GM12878 (cell line): ENCODE data around the gene OTC. TPM values are rescaled to one million over a fixed set of nuclear protein-coding genes. Genes with fewer than 3 reads are reported as not detected.

ENCODE experiments used
- ATAC-seq: fragments of 200-7000 bp; cut with Tn5 transposase; 3 replicates; pipeline ENCODE4 v1.9.1; 2020; ENCODE audit warnings: mild to moderate bottlenecking, moderate library complexity
- BruUV-seq: library from RNA; stranded (reverse); fragments of 400-500 nt; replicated peaks from 2 replicates; lab custom pipeline; 2021; lab: Mats Ljungman, UMichigan
- CTCF ChIA-PET: fragments of 300-600 bp; sonication (Branson Sonifier 250); formaldehyde crosslinking; extraction: SDS; loops from one replicate; lab custom pipeline; 2021; ENCODE audit warnings: inconsistent platforms; lab: Yijun Ruan, JAX
- POLR2A ChIA-PET: fragments of 350-600 bp; formaldehyde crosslinking; extraction: SDS; loops from one replicate; lab custom pipeline; 2021; ENCODE audit warnings: inconsistent platforms; lab: Charles Lee
- RAD21 ChIA-PET: fragments of 300-600 bp; sonication (Branson Sonifier 250); formaldehyde crosslinking; loops from one replicate; lab custom pipeline; 2023; ENCODE audit warnings: antibody characterized with exemption; ENCODE audit not compliant: unreplicated experiment; lab: Charles Lee
- SMC1A ChIA-PET: fragments of 300-600 bp; sonication (Branson Sonifier 250); formaldehyde crosslinking; loops from one replicate; lab custom pipeline; 2023; ENCODE audit not compliant: unreplicated experiment, uncharacterized antibody; lab: Charles Lee
- DNase-seq: peaks from one replicate; pipeline ENCODE4 v3.0.0-alpha.2; 2011; ENCODE audit warnings: low read depth, low spot score
- FAIRE-seq: peaks from 3 replicates; lab custom pipeline; 2011; peaks lifted over from hg19 to GRCh38; lab: Jason Lieb, UNC
- H2AFZ ChIP-seq: 2 replicates; pipeline ENCODE4 v1.6.0; 2011; ENCODE audit warnings: low read depth, low read length, control low read depth; ENCODE audit not compliant: control insufficient read depth
- H3K27ac ChIP-seq: 2 replicates; pipeline ENCODE4 v1.5.1; 2011; ENCODE audit warnings: control low read depth; ENCODE audit not compliant: control insufficient read depth, insufficient read depth
- H3K27me3 ChIP-seq, 2 experiments: replicated peaks in 1 of 2; 2 replicates each; pipeline versions ENCODE4 v1.6.0 to v1.6.1; 2011; ENCODE audit warnings: low read length in 1 of 2; ENCODE audit not compliant: control insufficient read depth in 2 of 2, insufficient read depth in 2 of 2
- H3K36me3 ChIP-seq, 2 experiments: 2 replicates each; pipeline ENCODE4 v1.5.1; 2011; ENCODE audit warnings: low read length in 1 of 2; ENCODE audit not compliant: control insufficient read depth in 2 of 2, insufficient read depth in 2 of 2
- H3K4me1 ChIP-seq: 2 replicates; pipeline ENCODE4 v1.6.1; 2011; ENCODE audit warnings: mild to moderate bottlenecking, low read length, moderate library complexity, mixed read lengths; ENCODE audit not compliant: control insufficient read depth, insufficient read depth
- H3K4me2 ChIP-seq: 2 replicates; pipeline ENCODE4 v1.6.0; 2011; ENCODE audit warnings: control low read depth; ENCODE audit not compliant: control insufficient read depth, insufficient read depth
- H3K4me3 ChIP-seq: fragments of 200-600 bp; sonication (generic); 2 replicates; pipeline ENCODE4 v1.5.1; 2016
- H3K79me2 ChIP-seq: 2 replicates; pipeline ENCODE4 v1.6.0; 2011; ENCODE audit warnings: low read length; ENCODE audit not compliant: control insufficient read depth, insufficient read depth
- H3K9ac ChIP-seq: 2 replicates; pipeline ENCODE4 v1.8.0; 2011; ENCODE audit warnings: low read length, control low read depth, mixed read lengths; ENCODE audit not compliant: control insufficient read depth, insufficient read depth
- H3K9me3 ChIP-seq: replicated peaks from 3 replicates; pipeline ENCODE4 v1.5.1; 2011; ENCODE audit warnings: mild to moderate bottlenecking, low read length; ENCODE audit not compliant: control insufficient read depth, insufficient read depth
- H4K20me1 ChIP-seq: 2 replicates; pipeline ENCODE4 v1.6.0; 2011; ENCODE audit not compliant: control insufficient read depth, insufficient read depth
- ATF7 ChIP-seq: fragments of 450-650 bp; IDR thresholded peaks from 2 replicates; pipeline ENCODE4 v1.6.1; 2016; ENCODE audit warnings: low read depth, mild to moderate bottlenecking
- BCL11A ChIP-seq: IDR thresholded peaks from 2 replicates; pipeline ENCODE4 v1.6.1; 2011; ENCODE audit warnings: low read depth, low read length
- CBX5 ChIP-seq: sonication (generic); IDR thresholded peaks from 2 replicates; pipeline ENCODE4 v1.6.1; 2016; ENCODE audit warnings: low read depth, moderate library complexity, mild to moderate bottlenecking, inconsistent platforms
- CEBPZ ChIP-seq: fragments of 150-350 bp; IDR thresholded peaks from 2 replicates; pipeline ENCODE4 v1.6.1; 2016; ENCODE audit warnings: low read depth, low read length
- CHD2 ChIP-seq: IDR thresholded peaks from 2 replicates; pipeline ENCODE4 v1.6.1; 2011; ENCODE audit warnings: low read depth, low read length, improper control_type of control experiment, borderline replicate concordance
- EED ChIP-seq: sonication (generic); IDR thresholded peaks from 2 replicates; pipeline ENCODE4 v1.6.1; 2016; ENCODE audit warnings: antibody characterized with exemption, low read depth
- FOS ChIP-seq: IDR thresholded peaks from 3 replicates; pipeline ENCODE4 v1.6.1; 2011; ENCODE audit warnings: borderline replicate concordance; ENCODE audit not compliant: insufficient read length; ENCODE audit errors: extremely low read depth
- IKZF1 ChIP-seq: fragments of 450-650 bp; conservative IDR thresholded peaks from 2 replicates; pipeline ENCODE4 v1.6.1; 2017; ENCODE audit warnings: antibody characterized with exemption, mild to moderate bottlenecking
- IRF4 ChIP-seq: IDR thresholded peaks from 2 replicates; pipeline ENCODE4 v1.6.1; 2011; ENCODE audit warnings: low read depth, low read length
- MYC ChIP-seq: IDR thresholded peaks from 2 replicates; pipeline ENCODE4 v1.6.1; 2011; ENCODE audit warnings: mild to moderate bottlenecking, low read length, moderate library complexity, inconsistent platforms; ENCODE audit not compliant: insufficient read depth, insufficient replicate concordance, insufficient read length, severe bottlenecking
- POLR2A ChIP-seq: IDR thresholded peaks from 2 replicates; pipeline ENCODE4 v1.6.1; 2011; ENCODE audit warnings: low read depth, mild to moderate bottlenecking, low read length
- POLR2AphosphoS2 ChIP-seq: IDR thresholded peaks from 2 replicates; pipeline ENCODE4 v1.6.1; 2011; ENCODE audit warnings: low read depth, mild to moderate bottlenecking, low read length, improper control_type of control experiment, moderate library complexity
- RFX5 ChIP-seq: IDR thresholded peaks from 2 replicates; pipeline ENCODE4 v1.6.1; 2011; ENCODE audit warnings: low read depth, low read length, improper control_type of control experiment
- SMAD5 ChIP-seq: IDR thresholded peaks from 2 replicates; pipeline ENCODE4 v1.6.1; 2016; ENCODE audit warnings: antibody characterized with exemption, low read depth
- SMC3 ChIP-seq: IDR thresholded peaks from 2 replicates; pipeline ENCODE4 v1.6.1; 2011; ENCODE audit warnings: low read length, improper control_type of control experiment, borderline replicate concordance
- STAT1 ChIP-seq: fragments of 450-650 bp; conservative IDR thresholded peaks from 2 replicates; pipeline ENCODE4 v1.6.1; 2014; ENCODE audit warnings: antibody characterized with exemption, mild to moderate bottlenecking
- ZBTB40 ChIP-seq: fragments of 450-650 bp; IDR thresholded peaks from 2 replicates; pipeline ENCODE4 v1.6.1; 2016; ENCODE audit warnings: mild to moderate bottlenecking, moderate library complexity, borderline replicate concordance
- ZNF24 ChIP-seq: fragments of 450-650 bp; IDR thresholded peaks from 2 replicates; pipeline ENCODE4 v1.6.1; 2017; ENCODE audit warnings: antibody characterized with exemption, mild to moderate bottlenecking
- ZNF384 ChIP-seq: IDR thresholded peaks from 2 replicates; pipeline ENCODE4 v1.6.1; 2012; ENCODE audit warnings: low read depth, mild to moderate bottlenecking, low read length, improper control_type of control experiment, borderline replicate concordance
- WGBS: methylation state at CpG from one replicate; pipeline ENCODE4 v1.1.6; 2016; ENCODE audit warnings: low lambda C conversion rate; ENCODE audit not compliant: insufficient replicate concordance, insufficient coverage; ENCODE audit errors: missing lambda C conversion rate; 5-methylcytosine and 5-hydroxymethylcytosine counted together
- in situ Hi-C: fragments of 300-500 bp; cut with MboI; formaldehyde crosslinking; loops from 9 replicates; pipeline ENCODE4 v1.14.3; 2018; ENCODE audit warnings: mixed read lengths
- intact Hi-C: fragments of 100-400 bp; cut with micrococcal nuclease; formaldehyde crosslinking; loops from one replicate; pipeline ENCODE4 v1.14.2; 2022; ENCODE audit not compliant: unreplicated experiment
- polyA plus RNA-seq, 11 experiments: library from polyadenylated mRNA; depleted of rRNA in 4 of 11; unstranded in 6 of 11; stranded (reverse) in 5 of 11; fragments of >200 nt; fragmentation: Nextera tagmentation in 4 of 11; fragmentation: Illumina TruSeq in 1 of 11; extraction: Ambion mirVana in 4 of 11; extraction: Trizol in 1 of 11; gene quantifications; 1 replicate in 1 of 11; 2 replicates in 10 of 11; pipeline versions ENCODE4 v1.2.1 to v1.2.3, GENCODE V29; 2011 to 2016; ENCODE audit warnings: inconsistent platforms in 2 of 11, missing spikeins in 2 of 11, low read depth in 1 of 11
- total RNA-seq, 4 experiments: library from RNA; depleted of rRNA in 3 of 4; stranded (reverse); fragments of >200 nt in 3 of 4; fragmentation: Illumina TruSeq in 1 of 4; extraction: Trizol in 1 of 4; gene quantifications; 2 replicates each; pipeline versions ENCODE4 v1.2.1 to v1.2.3, GENCODE V29; 2013 to 2021

Gene OTC
- total and polyA plus RNA-seq, 10 of the 15 experiments (the other 5 are each of a cell fraction or from before 2014, with no cell fraction given), result not detected

GRCh38 chrX:38312436-38312835, 40.0 kb upstream of the OTC start:
- SMC1A ChIA-PET, result no interaction called here
- intact Hi-C loops (no loop called here), in situ Hi-C loops (no loop called here)
- Histone ChIP-seq H3K4me2 (no peak overlapping the region), H3K9me3 (no peaks in the 10 kb centered on the region), H3K27ac (no peak overlapping the region), H3K79me2 (no peaks in the 10 kb centered on the region), H3K9ac (no peak overlapping the region), H3K4me1 (no peaks in the 10 kb centered on the region), H3K4me3 (no peak overlapping the region), H3K27me3 (no peaks in the 10 kb centered on the region), H4K20me1 (no peaks in the 10 kb centered on the region), H3K36me3 (no peaks in the 10 kb centered on the region), H2AFZ (no peak overlapping the region)
- DNase-seq, result no peak
- TF ChIP-seq POLR2A, result no peak
- TF ChIP-seq SMAD5, result no peak
- no peak for TF ChIP-seq FOS
- TF ChIP-seq BCL11A, result no peak
- no peak for TF ChIP-seq ATF7
- no peak for TF ChIP-seq IRF4
- no peak for TF ChIP-seq ZNF24
- TF ChIP-seq CBX5, result no peak
- TF ChIP-seq SMC3, result no peak
- no peak for TF ChIP-seq ZBTB40
- TF ChIP-seq RFX5, result no peak
- TF ChIP-seq ZNF384, result no peak
- no peak for TF ChIP-seq IKZF1
- no peak for TF ChIP-seq STAT1
- TF ChIP-seq CHD2, result no peak
- no peak for TF ChIP-seq CEBPZ
- no peak for TF ChIP-seq MYC
- no peak for TF ChIP-seq POLR2AphosphoS2
- no peak for TF ChIP-seq EED
- no peak for FAIRE-seq
- WGBS, result 18% methylated on average over 4 of the region's 4 CpGs
- BruUV-seq, result no TSS peak
- ATAC-seq, result no peak
- CTCF ChIA-PET, result no interaction called here
- RAD21 ChIA-PET, result no interaction called here
- POLR2A ChIA-PET, result no interaction called here
